K562 (cell line): ENCODE data around the gene CALHM1. TPM values are rescaled to one million over a fixed set of nuclear protein-coding genes. Genes with fewer than 3 reads are reported as not detected.

ENCODE experiments used
- ASH1L ChIP-seq: fragments of 450-650 bp; IDR thresholded peaks from 2 replicates; pipeline ENCODE4 v1.6.1; 2018; ENCODE audit warnings: borderline replicate concordance, mild to moderate bottlenecking, low read depth; ENCODE audit not compliant: partially characterized antibody
- BCOR ChIP-seq: fragments of 450-650 bp; IDR thresholded peaks from 2 replicates; pipeline ENCODE4 v1.6.1; 2016
- ERF ChIP-seq: fragments of 450-650 bp; formaldehyde crosslinking; IDR thresholded peaks from 2 replicates; pipeline ENCODE4 v1.4.0; 2020; ENCODE audit warnings: mild to moderate bottlenecking, mixed read lengths
- FOXA3 ChIP-seq, 2 experiments: fragments of 450-650 bp in 1 of 2; sonication (generic) in 1 of 2; formaldehyde crosslinking; IDR thresholded peaks in 1 of 2; conservative IDR thresholded peaks in 1 of 2; 2 replicates each; pipeline versions ENCODE4 v1.4.0 to v1.8.0; 2020 to 2022; ENCODE audit warnings: mild to moderate bottlenecking in 2 of 2, missing genetic modification reagents in 1 of 2
- JUND ChIP-seq, 2 experiments: IDR thresholded peaks; 2 replicates in 1 of 2; 3 replicates in 1 of 2; pipeline ENCODE4 v1.6.1; 2011; ENCODE audit warnings: borderline replicate concordance in 2 of 2, low read depth in 2 of 2, low read length in 2 of 2, improper control_type of control experiment in 1 of 2, missing biosample characterization in 1 of 2, missing genetic modification characterization in 1 of 2, missing genetic modification reagents in 1 of 2
- LCOR ChIP-seq: sonication (generic); formaldehyde crosslinking; IDR thresholded peaks from 2 replicates; pipeline ENCODE4 v1.8.0; 2022; ENCODE audit warnings: mild to moderate bottlenecking, missing genetic modification reagents
- SAFB ChIP-seq: fragments of 200-400 bp; formaldehyde crosslinking; IDR thresholded peaks from 2 replicates; pipeline ENCODE4 v1.6.1; 2017; ENCODE audit warnings: low read depth, low read length, borderline replicate concordance
- ZNF445 ChIP-seq: fragments of 250-450 bp; sonication (Bioruptor Pico); IDR thresholded peaks from 2 replicates; pipeline ENCODE4 v1.4.0; 2020; ENCODE audit warnings: low read depth, mild to moderate bottlenecking, moderate library complexity
- ZNF785 ChIP-seq: fragments of 250-450 bp; sonication (Bioruptor Pico); IDR thresholded peaks from 2 replicates; pipeline ENCODE4 v1.4.0; 2020; ENCODE audit warnings: mild to moderate bottlenecking
- polyA plus RNA-seq, 8 experiments: library from polyadenylated mRNA; depleted of rRNA in 4 of 8; stranded (reverse) in 5 of 8; unstranded in 3 of 8; fragments of >200 nt; fragmentation: Nextera tagmentation in 2 of 8; fragmentation: Illumina TruSeq in 1 of 8; extraction: Ambion mirVana in 2 of 8; extraction: Trizol in 1 of 8; gene quantifications; 2 replicates each; pipeline versions ENCODE4 v1.2.1 to v1.2.3, GENCODE V29; 2011 to 2014; ENCODE audit warnings: inconsistent platforms in 1 of 8, missing spikeins in 1 of 8
- total RNA-seq, 7 experiments: library from RNA; depleted of rRNA in 6 of 7; stranded (reverse); fragments of >200 nt in 6 of 7; fragmentation: Illumina TruSeq in 2 of 7; extraction: Trizol in 2 of 7; gene quantifications; 2 replicates each; pipeline versions ENCODE4 v1.2.1 to v1.2.3, GENCODE V29; 2011 to 2021; ENCODE audit warnings: low replicate concordance in 1 of 7
- TF ChIP-seq, protein P1 (sequence below): IDR thresholded peaks from 2 replicates; pipeline ENCODE4 v1.6.1; 2016; ENCODE audit warnings: missing genetic modification characterization, missing compliant biosample characterization
- TF ChIP-seq, protein P2 (sequence below), 2 experiments: fragments of 450-650 bp in 1 of 2; sonication (generic) in 1 of 2; formaldehyde crosslinking in 1 of 2; IDR thresholded peaks in 1 of 2; conservative IDR thresholded peaks in 1 of 2; 2 replicates each; pipeline versions ENCODE4 v1.6.1 to v1.8.1; 2016 to 2023; ENCODE audit warnings: mild to moderate bottlenecking in 2 of 2, moderate library complexity in 2 of 2, inconsistent platforms in 1 of 2, missing genetic modification reagents in 1 of 2
- TF ChIP-seq, protein P3 (sequence below): sonication (generic); formaldehyde crosslinking; IDR thresholded peaks from 2 replicates; pipeline ENCODE4 v1.8.1; 2023; ENCODE audit warnings: mild to moderate bottlenecking, missing genetic modification reagents

CALHM1 gene
- total and polyA plus RNA-seq, 9 of the 15 experiments (the other 6 are each of a cell fraction or from before 2014, with no cell fraction given): 0.03 TPM; not detected in 8

DNA sequence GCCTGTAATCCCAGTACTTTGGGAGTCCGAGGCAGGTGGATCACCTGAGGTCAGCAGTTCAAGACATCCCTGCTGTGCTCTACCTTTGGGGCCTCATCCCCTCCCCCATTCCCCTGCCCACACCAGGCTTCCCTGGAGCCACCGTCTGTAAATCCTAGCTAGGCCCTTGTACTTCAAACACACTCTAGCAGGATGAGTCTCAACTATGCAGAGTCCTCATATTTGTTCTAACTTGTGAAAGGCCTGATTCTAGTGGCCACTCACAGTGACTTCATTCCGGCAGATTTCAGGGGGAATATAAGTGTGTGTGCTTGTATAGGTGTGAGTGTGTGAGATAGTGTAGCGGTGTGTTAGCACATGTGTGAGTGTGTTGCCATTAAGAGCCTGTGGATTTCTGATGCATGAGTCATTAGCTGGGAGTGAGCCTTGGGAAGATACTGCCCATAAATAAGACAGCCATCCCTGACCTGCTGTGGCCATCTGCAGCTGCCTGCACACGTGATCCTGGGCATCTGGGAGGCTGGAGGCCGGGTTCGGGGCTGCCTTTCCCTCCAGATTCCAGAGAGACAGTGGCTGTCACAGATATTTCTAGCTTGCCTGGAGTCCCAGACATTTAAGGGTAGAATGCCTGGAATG lies 33.1 kb upstream of the CALHM1 start (continued):
- TF ChIP-seq JUND (IDR thresholded peaks at IDR 0.05; ENCODE audit: borderline replicate concordance, low read depth, low read length): peak; percentile 64
- peak; percentile 49; the same call in 2 of the 3 replicates for TF ChIP-seq JUND (tag; IDR thresholded peaks at IDR 0.05; ENCODE audit: borderline replicate concordance, low read depth, low read length)
- TF ChIP-seq SAFB: no peak
- no peak for TF ChIP-seq ZNF785
- no peak for TF ChIP-seq BCOR
- no peak for TF ChIP-seq LCOR (CRISPR knock-in tag)
- no peak for TF ChIP-seq FOXA3 (CRISPR knock-in tag; conservative IDR thresholded peaks at IDR 0.05 in 1 of 2, IDR thresholded peaks at IDR 0.05 in 1 of 2)
- TF ChIP-seq, protein P1, sequence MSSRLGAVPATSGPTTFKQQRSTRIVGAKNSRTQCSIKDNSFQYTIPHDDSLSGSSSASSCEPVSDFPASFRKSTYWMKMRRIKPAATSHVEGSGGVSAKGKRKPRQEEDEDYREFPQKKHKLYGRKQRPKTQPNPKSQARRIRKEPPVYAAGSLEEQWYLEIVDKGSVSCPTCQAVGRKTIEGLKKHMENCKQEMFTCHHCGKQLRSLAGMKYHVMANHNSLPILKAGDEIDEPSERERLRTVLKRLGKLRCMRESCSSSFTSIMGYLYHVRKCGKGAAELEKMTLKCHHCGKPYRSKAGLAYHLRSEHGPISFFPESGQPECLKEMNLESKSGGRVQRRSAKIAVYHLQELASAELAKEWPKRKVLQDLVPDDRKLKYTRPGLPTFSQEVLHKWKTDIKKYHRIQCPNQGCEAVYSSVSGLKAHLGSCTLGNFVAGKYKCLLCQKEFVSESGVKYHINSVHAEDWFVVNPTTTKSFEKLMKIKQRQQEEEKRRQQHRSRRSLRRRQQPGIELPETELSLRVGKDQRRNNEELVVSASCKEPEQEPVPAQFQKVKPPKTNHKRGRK (tag): no peak
- no peak for TF ChIP-seq ASH1L
- TF ChIP-seq ZNF445 (CRISPR knock-in tag): no peak
- TF ChIP-seq, protein P2, sequence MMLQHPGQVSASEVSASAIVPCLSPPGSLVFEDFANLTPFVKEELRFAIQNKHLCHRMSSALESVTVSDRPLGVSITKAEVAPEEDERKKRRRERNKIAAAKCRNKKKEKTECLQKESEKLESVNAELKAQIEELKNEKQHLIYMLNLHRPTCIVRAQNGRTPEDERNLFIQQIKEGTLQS (IDR thresholded peaks at IDR 0.05): peak; percentile 66
- TF ChIP-seq, protein P2 (CRISPR knock-in tag; conservative IDR thresholded peaks at IDR 0.05): no peak
- TF ChIP-seq, protein P3, sequence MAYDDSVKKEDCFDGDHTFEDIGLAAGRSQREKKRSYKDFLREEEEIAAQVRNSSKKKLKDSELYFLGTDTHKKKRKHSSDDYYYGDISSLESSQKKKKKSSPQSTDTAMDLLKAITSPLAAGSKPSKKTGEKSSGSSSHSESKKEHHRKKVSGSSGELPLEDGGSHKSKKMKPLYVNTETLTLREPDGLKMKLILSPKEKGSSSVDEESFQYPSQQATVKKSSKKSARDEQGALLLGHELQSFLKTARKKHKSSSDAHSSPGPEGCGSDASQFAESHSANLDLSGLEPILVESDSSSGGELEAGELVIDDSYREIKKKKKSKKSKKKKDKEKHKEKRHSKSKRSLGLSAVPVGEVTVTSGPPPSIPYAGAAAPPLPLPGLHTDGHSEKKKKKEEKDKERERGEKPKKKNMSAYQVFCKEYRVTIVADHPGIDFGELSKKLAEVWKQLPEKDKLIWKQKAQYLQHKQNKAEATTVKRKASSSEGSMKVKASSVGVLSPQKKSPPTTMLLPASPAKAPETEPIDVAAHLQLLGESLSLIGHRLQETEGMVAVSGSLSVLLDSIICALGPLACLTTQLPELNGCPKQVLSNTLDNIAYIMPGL (CRISPR knock-in tag): no peak
- TF ChIP-seq ERF (CRISPR knock-in tag): no peak
